ENCODE measurements around the gene TRIM2.

- no peak for TF ChIP-seq CTCF (IDR thresholded peaks at IDR 0.05)
- no peak for TF ChIP-seq POLR2A (IDR thresholded peaks at IDR 0.05)
- no peak for TF ChIP-seq POLR2AphosphoS5 (IDR thresholded peaks at IDR 0.05; ENCODE audit: insufficient read depth in 1 of 2, low read depth in 1 of 2)
These were observed 11.7 kb downstream of the TRIM2 start for GRCh38 chr4:153215921-153216320.

Measured in vagina (tissue), 2 donors.